Large intestine (tissue), 3 donors: Measurements from ENCODE around the gene MKKS. TPM values are rescaled to one million over a fixed set of nuclear protein-coding genes. Genes with fewer than 3 reads are reported as not detected.

ENCODE experiments used
- DNase-seq, 2 donors: peaks; one replicate each; pipeline versions ENCODE4 v3.0.0 to v3.0.0-alpha.2; 2013
- H3K27ac ChIP-seq: one replicate; pipeline ENCODE4 v1.5.1; 2013; ENCODE audit warnings: low read length
- H3K27me3 ChIP-seq: 2 replicates; pipeline ENCODE4 v1.6.1; 2013; ENCODE audit warnings: low read length; ENCODE audit not compliant: control insufficient read depth, insufficient read depth
- H3K36me3 ChIP-seq: 2 replicates; pipeline ENCODE4 v1.6.1; 2013; ENCODE audit warnings: low read length; ENCODE audit not compliant: control insufficient read depth, insufficient read depth
- H3K4me1 ChIP-seq: one replicate; pipeline ENCODE4 v1.6.1; 2013; ENCODE audit warnings: low read length; ENCODE audit not compliant: control insufficient read depth, insufficient read depth
- H3K4me3 ChIP-seq: one replicate; pipeline ENCODE4 v1.5.1; 2013; ENCODE audit warnings: low read length
- H3K9me3 ChIP-seq: one replicate; pipeline ENCODE4 v1.6.1; 2013; ENCODE audit warnings: mild to moderate bottlenecking, low read depth, low read length, moderate library complexity; ENCODE audit not compliant: control insufficient read depth
- WGBS: methylation state at CpG from one replicate; pipeline ENCODE4 v1.1.5; 2013; ENCODE audit warnings: low lambda C conversion rate; ENCODE audit not compliant: insufficient coverage; 5-methylcytosine and 5-hydroxymethylcytosine counted together
- polyA plus RNA-seq: library from polyadenylated mRNA; unstranded; fragments of 120-200 nt; gene quantifications from one replicate; pipeline ENCODE4 v1.2.1, GENCODE V29; 2013

MKKS gene
- polyA plus RNA-seq, 1 donor: 24.1 TPM

DNA sequence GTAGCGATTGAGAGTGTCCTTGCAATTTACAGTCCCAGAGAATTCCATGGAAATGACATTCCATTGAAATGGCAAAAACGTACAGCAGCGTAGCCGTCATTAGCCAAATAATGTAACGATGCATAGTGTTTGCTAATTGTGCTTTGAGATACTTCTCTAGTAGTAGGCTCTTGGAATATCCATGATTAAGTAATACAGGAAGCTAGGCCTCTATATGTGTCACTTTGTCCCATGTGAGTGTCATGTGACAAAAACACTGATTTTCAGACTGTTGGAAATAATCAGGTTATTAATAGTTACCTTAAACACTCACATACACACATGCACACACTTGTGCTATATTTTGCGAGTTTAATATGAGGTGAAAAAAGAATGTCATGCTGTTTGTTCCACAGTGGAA, 36.3 kb upstream of the MKKS start:
- Histone ChIP-seq H3K36me3 (no peaks in the 10 kb centered on the region), H3K27me3 (no peaks in the 10 kb centered on the region), H3K4me1 (no peaks in the 10 kb centered on the region), H3K4me3 (no peak overlapping the region), H3K27ac (no peak overlapping the region), H3K9me3 (no peaks in the 10 kb centered on the region)
- 100% methylated on average over 1 of the region's 6 CpGs for WGBS
- DNase-seq: no peak

DNA sequence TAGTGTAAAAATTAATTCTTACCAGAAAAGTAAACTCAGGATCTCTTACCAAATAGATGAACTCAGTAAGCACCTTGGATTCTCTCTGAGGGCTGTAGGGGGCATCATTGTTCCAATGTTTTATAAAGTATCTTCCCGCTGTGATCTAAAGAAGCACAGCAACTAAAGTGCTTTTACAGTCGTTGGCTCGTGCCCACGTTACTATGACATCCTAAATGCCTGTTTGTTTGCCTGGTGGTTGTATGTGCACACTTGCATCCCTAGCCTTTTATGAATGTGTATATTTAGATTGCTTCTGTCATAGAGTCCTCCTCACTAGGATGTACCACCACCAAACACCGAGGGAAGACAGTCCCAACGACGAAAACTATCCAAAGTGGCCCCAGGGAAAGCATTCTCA, 35.6 kb upstream of the MKKS start:
- WGBS: 47% methylated on average over 3 of the region's 7 CpGs

DNA sequence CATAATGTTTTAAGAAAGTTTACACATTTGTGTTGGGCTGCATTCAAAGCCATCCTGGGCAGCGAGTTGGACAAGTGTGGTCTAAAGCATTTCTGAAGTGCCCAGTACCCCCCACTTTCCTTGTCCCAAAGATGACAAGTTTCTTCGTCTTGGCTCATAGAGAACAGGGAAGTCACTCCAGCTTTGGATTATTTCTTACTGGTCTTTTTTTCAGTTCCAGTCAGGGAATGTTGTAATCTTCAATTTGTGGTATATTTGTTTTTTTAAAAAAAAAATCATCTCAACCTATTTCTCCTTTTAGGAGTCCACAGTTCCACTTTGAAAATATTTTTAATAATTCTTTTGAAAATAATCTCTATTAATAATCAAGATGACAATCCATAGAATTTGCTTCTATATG, 35.0 kb upstream of the MKKS start:
- no peak overlapping the region for H3K4me3 ChIP-seq
- H3K36me3 ChIP-seq: no peaks in the 10 kb centered on the region
- no peak overlapping the region for H3K27ac ChIP-seq
- no peaks in the 10 kb centered on the region for H3K4me1 ChIP-seq
- no peak for DNase-seq
- no peaks in the 10 kb centered on the region for H3K9me3 ChIP-seq
- no peaks in the 10 kb centered on the region for H3K27me3 ChIP-seq
- WGBS: no CpG with 5 or more reads among the region's 2 CpGs

More for the DNA sequence above, 35.6 kb upstream of the MKKS start:
- H3K4me3 ChIP-seq: no peak overlapping the region
- H3K36me3 ChIP-seq: no peaks in the 10 kb centered on the region
- H3K4me1 ChIP-seq: no peaks in the 10 kb centered on the region
- no peaks in the 10 kb centered on the region for H3K9me3 ChIP-seq
- DNase-seq: peak; percentile 49 to 61
- no peaks in the 10 kb centered on the region for H3K27me3 ChIP-seq
- H3K27ac ChIP-seq: no peak overlapping the region

DNA sequence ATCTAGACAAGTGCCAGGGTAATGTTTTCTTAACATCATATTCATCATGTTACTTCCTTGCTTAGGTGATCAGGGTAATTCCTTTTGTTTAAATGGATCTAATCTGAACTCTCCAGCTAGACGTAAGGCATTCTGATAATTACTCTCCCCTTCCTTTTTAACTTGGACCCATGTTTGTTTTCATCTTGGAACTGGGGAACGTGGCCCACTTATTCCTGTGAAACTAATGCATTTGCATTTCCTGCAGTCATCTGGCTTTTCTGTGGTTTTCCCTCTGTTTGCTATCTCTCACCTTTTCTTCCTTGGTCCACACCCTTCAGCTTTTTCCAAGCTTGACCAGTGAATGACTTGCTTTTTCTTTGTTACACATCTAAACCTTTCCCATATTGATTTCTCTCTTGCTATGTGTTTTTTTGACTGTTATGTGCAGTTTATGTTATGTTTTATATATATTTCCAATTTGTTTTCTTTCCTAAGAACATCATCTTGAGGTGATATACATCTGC, 34.4 kb upstream of the MKKS start:
- no peaks in the 10 kb centered on the region for H3K4me1 ChIP-seq
- DNase-seq: no peak
- no peaks in the 10 kb centered on the region for H3K36me3 ChIP-seq
- H3K27me3 ChIP-seq: no peaks in the 10 kb centered on the region
- no peak overlapping the region for H3K4me3 ChIP-seq
- no peaks in the 10 kb centered on the region for H3K9me3 ChIP-seq
- no peak overlapping the region for H3K27ac ChIP-seq
- no CpG with 5 or more reads among the region's 2 CpGs for WGBS

DNA sequence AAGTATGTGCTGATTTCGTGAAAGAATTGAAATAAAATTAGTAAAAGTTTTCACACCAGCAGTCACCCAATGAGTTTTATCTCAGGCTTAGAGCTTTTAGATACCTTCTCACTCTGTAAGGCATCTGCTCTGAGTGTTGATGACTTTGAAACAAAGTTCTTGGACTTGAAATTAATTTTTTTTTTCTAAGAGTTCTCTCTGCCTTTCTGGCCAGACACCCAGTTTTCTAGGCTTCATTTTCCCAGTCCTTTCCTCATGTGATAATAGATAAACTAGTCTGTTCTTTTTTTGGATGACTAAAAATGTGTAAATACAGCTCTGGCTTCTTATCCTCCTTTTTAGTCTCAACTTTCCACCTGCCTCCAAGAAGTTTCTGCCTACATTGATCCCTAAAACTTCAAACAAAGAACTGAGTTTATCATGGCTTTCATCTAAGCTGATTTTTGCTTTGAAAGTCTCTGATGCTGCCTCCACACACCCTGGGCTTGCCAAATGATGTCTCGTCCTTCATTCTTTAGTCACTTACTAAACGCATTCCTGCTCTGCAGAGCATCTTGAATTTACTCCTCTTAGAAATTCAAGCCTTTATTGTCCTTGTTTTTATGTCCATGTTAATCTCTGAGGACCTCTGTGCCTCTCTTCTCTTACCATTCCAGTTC, 33.8 kb upstream of the MKKS start:
- Histone ChIP-seq H3K9me3 (no peaks in the 10 kb centered on the region), H3K27me3 (no peaks in the 10 kb centered on the region), H3K4me3 (no peak overlapping the region), H3K27ac (no peak overlapping the region), H3K4me1 (no peaks in the 10 kb centered on the region), H3K36me3 (no peaks in the 10 kb centered on the region)
- DNase-seq: no peak
- WGBS: no CpG with 5 or more reads among the region's 3 CpGs

- Histone ChIP-seq H3K36me3 (no peaks in the 10 kb centered on the region), H3K4me3 (no peak overlapping the region), H3K27me3 (no peaks in the 10 kb centered on the region), H3K4me1 (no peaks in the 10 kb centered on the region), H3K27ac (no peak overlapping the region), H3K9me3 (no peaks in the 10 kb centered on the region)
- WGBS: 73% methylated on average over 2 of the region's 3 CpGs
- no peak for DNase-seq
Measured at GRCh38 chr20:10466855-10467254, 32.8 kb upstream of the MKKS start.

- Histone ChIP-seq H3K9me3 (no peaks in the 10 kb centered on the region), H3K4me1 (no peaks in the 10 kb centered on the region), H3K27ac (no peak overlapping the region), H3K36me3 (no peaks in the 10 kb centered on the region), H3K4me3 (no peak overlapping the region), H3K27me3 (no peaks in the 10 kb centered on the region)
- WGBS: no CpG with 5 or more reads among the region's 4 CpGs
- DNase-seq: peak in 1 of 2 donors; percentile 10
Measured at GRCh38 chr20:10466325-10466724, 32.3 kb upstream of the MKKS start.

GRCh38 chr20:10465135-10465534, 31.1 kb upstream of the MKKS start:
- WGBS: no CpG with 5 or more reads among the region's 3 CpGs
- Histone ChIP-seq H3K36me3 (no peaks in the 10 kb centered on the region), H3K9me3 (no peaks in the 10 kb centered on the region), H3K4me1 (no peaks in the 10 kb centered on the region), H3K4me3 (no peak overlapping the region), H3K27me3 (no peaks in the 10 kb centered on the region), H3K27ac (no peak overlapping the region)
- no peak for DNase-seq

DNA sequence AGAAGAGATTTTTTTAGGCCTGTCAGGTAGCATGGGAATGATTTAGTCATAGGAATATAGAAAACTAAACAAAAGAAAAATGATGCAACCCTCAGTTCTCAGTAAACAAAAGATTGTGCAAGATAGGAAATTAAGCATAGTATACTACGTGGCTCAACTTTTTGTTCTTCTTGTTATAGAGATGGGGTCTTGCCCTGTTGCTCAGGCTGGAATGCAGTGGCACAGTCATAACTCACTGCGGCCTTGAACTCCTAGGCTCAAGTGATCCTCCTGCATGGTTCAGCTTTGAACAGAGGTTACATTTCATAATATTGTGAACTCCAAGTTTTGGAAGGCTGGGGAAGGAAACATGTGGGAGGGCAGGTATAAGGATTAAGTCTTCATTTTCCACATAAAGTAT, 29.6 kb upstream of the MKKS start:
- Histone ChIP-seq H3K4me1 (no peaks in the 10 kb centered on the region), H3K4me3 (no peak overlapping the region), H3K27me3 (no peaks in the 10 kb centered on the region), H3K36me3 (no peaks in the 10 kb centered on the region), H3K9me3 (no peaks in the 10 kb centered on the region), H3K27ac (no peak overlapping the region)
- no peak for DNase-seq
- no CpG with 5 or more reads among the region's 2 CpGs for WGBS

DNA sequence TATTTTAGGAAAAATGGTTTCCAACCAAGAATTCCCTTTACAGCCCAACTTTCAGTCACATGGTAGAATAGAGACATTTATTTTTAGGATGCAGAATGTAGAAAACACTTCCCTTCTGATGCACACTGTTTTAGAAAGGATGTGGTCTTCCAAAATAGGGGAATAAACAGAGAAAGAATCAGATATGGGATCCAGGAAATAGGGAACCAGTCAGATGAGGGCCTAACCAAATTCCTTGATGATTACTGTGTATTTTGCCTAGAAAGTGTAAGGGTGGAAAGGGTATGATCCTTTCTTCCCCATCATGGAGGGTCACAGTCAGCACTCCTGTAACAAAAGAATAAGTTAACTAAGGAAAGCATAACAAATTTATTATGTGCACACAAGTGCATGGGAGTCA, 28.5 kb upstream of the MKKS start:
- Histone ChIP-seq H3K27ac (no peak overlapping the region), H3K36me3 (no peaks in the 10 kb centered on the region), H3K4me3 (no peak overlapping the region), H3K9me3 (no peaks in the 10 kb centered on the region), H3K27me3 (no peaks in the 10 kb centered on the region), H3K4me1 (no peaks in the 10 kb centered on the region)
- DNase-seq: no peak

DNA sequence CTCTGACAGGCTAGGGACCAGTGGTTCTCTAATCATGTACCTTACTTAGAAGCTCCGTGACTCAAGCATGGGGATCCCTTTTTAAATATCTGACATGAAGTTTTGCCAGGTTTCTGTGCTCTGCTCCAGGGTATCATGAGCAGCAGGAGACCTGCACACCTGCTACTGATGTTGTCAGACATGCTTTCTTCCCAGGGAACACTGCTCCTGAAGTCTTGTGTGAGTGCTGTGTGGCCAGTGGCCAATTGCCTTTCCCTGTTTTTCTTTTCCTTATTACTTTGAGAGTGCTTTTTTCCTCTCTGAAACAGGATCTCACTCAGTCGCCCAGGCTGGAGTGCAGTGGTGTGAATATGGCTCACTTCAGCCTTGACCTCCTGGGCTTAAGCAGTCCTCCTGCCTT, 27.5 kb upstream of the MKKS start:
- WGBS: no CpG with 5 or more reads among the region's 2 CpGs

More for the DNA sequence above, 27.5 kb upstream of the MKKS start:
- Histone ChIP-seq H3K36me3 (no peaks in the 10 kb centered on the region), H3K4me3 (no peak overlapping the region), H3K27me3 (no peaks in the 10 kb centered on the region), H3K9me3 (no peaks in the 10 kb centered on the region), H3K4me1 (no peaks in the 10 kb centered on the region), H3K27ac (no peak overlapping the region)
- DNase-seq: no peak
